ENCODE measurements around the gene HOXD4. TPM values are rescaled to one million over a fixed set of nuclear protein-coding genes. Genes with fewer than 3 reads are reported as not detected.

Gene HOXD4
- total RNA-seq, 1 experiment from 2014 or later, result not detected

DNA sequence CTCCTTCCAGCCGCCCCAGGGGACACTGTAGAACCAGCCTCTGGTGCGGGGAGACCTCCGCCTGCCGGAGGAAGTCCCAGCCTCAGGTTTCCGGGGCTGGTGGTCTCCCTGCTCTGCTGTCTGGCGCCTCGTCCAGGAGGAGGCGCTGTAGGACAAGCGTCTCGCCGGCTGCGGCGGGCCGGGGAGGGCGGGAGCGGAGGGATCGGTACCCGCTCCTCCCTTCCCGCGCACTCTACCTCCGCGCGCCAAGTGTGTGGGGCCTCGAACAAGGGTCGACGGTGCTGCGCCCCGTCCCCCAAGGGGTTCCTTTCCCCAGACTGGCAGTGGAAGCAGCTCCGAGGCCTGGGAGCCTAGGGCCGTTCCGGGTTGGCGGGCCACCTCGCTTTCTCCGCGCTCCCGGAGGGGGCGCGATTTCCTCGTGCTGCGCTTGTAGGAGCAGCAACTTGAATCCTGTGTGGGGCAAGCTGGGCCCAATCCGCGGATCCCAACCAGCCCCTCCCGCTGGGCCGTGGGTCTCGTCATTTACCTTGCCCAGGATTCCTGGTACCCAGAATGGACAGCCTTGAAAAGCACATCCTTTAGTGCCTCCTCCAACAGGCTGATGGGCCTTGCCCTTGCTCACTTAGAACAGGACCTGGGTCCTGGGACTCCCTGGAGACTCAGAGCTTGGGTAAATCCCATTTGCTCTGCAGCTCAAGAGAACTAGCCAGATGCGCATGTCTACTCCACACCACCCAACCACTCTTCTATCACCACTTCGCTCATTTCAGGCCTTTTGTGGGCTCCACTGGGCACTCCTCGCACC lies 10.6 kb upstream of the HOXD4 start:
- H3K9ac ChIP-seq (ENCODE audit: low read length), result peak overlapping the region; percentile 83
- H3K4me1 ChIP-seq (ENCODE audit: low read length), result peaks cover 12% of the 10 kb centered on the region
- H4K20me1 ChIP-seq (ENCODE audit: insufficient read depth, low read depth, low read length), result no peaks in the 10 kb centered on the region
- peak overlapping the region; percentile 98 for H2AFZ ChIP-seq (ENCODE audit: low read length)
- no peaks in the 10 kb centered on the region for H3K79me2 ChIP-seq (ENCODE audit: low read length)
- H3K36me3 ChIP-seq (ENCODE audit: insufficient read depth, low read length), result no peaks in the 10 kb centered on the region
- H3K4me3 ChIP-seq (ENCODE audit: low read length), result peak overlapping the region; percentile 79
- no peaks in the 10 kb centered on the region for H3K27me3 ChIP-seq (ENCODE audit: low read length)
- H3K27ac ChIP-seq (ENCODE audit: low read length), result no peak overlapping the region
- peak overlapping the region; percentile 89 for H3K4me2 ChIP-seq (ENCODE audit: low read depth, low read length, poor library complexity, severe bottlenecking)
- H3K9me2 ChIP-seq (replicated peaks; ENCODE audit: insufficient read depth, low read length), result no peaks in the 10 kb centered on the region
- no peaks in the 10 kb centered on the region for H3K9me3 ChIP-seq (ENCODE audit: low read length)
- peak; percentile 94 for DNase-seq

DNA sequence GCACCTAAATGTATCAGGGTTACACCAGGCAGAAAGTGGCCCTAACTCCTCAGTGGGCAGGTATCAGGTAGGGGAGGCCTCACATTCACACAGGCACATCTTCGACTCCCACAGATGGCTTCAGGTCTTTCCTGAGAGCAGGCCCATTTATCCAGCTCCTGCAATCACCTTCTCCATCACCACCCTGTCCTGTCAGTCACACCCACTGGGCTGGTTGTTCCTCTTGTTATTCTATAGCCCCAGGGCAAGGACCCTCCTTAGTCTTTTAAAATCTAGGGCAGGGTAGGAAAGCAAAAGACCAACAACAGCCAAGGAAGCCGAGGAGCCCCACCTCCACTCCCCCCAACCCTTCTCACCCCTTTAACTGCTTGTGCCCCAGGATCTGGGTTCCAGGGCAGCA lies 9.1 kb upstream of the HOXD4 start:
- no peaks in the 10 kb centered on the region for H3K9me3 ChIP-seq (ENCODE audit: low read length)
- H3K27me3 ChIP-seq (ENCODE audit: low read length), result no peaks in the 10 kb centered on the region
- no peaks in the 10 kb centered on the region for H3K36me3 ChIP-seq (ENCODE audit: insufficient read depth, low read length)
- H3K79me2 ChIP-seq (ENCODE audit: low read length), result no peaks in the 10 kb centered on the region
- no peak overlapping the region; the same call in 1 of the 2 replicates for H2AFZ ChIP-seq (ENCODE audit: low read length)
- no peaks in the 10 kb centered on the region for H3K9me2 ChIP-seq (replicated peaks; ENCODE audit: insufficient read depth, low read length)
- no peak overlapping the region for H3K27ac ChIP-seq (ENCODE audit: low read length)
- no peak overlapping the region for H3K9ac ChIP-seq (ENCODE audit: low read length)
- no peak for DNase-seq
- peaks cover 12% of the 10 kb centered on the region for H3K4me1 ChIP-seq (ENCODE audit: low read length)
- no peak overlapping the region for H3K4me3 ChIP-seq (ENCODE audit: low read length)
- H3K4me2 ChIP-seq (ENCODE audit: low read depth, low read length, poor library complexity, severe bottlenecking), result no peak overlapping the region
- no peaks in the 10 kb centered on the region for H4K20me1 ChIP-seq (ENCODE audit: insufficient read depth, low read depth, low read length)

DNA sequence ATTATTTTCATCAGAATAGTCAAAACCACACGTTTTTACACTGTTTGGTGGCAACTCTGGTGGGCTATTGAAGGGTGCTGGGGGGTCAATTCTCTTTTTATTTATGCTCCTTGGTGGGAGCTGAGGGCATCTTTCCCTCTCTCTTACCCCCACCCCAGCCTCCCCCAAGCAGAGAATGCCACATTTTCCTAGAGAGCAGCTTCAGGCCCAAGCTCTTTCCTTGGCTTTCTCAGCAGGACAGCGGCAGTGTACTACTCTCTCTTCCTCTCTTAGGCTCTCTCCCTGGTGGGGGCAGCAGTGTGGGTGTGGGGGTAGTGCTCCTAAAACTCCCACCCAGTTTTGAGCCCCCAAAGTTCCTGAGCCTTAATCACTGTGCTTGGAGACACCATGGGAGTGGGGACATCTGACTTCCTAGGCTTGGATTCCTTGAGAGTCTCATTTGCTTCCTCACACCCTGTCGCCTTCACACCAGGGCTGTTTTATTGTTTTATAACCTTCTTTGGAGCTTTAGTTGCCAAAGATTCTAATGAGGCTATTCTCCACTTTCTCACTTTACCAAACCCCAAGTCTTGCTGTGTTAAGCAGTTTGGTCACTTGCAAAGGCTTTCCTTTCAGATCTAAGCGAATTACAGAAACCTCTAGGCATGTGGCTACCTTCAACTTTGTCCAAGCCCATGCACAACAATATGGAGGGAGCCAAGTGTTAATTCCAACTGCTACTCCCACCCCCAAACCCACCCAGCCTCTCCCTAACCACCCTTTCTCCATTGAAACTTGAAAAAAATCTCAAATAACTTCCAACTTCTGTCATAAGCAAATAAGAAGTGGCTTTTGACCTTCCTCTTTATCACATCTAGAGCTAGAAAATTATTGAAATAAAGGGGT lies 6.0 kb upstream of the HOXD4 start:
- Histone ChIP-seq H3K4me3 (ENCODE audit: low read length) (no peak overlapping the region), H3K79me2 (ENCODE audit: low read length) (no peaks in the 10 kb centered on the region), H3K9ac (ENCODE audit: low read length) (no peak overlapping the region), H3K27ac (ENCODE audit: low read length) (no peak overlapping the region), H3K4me1 (ENCODE audit: low read length) (peaks cover 7% of the 10 kb centered on the region), H3K9me3 (ENCODE audit: low read length) (no peaks in the 10 kb centered on the region), H4K20me1 (ENCODE audit: insufficient read depth, low read depth, low read length) (no peaks in the 10 kb centered on the region), H2AFZ (ENCODE audit: low read length) (no peak overlapping the region), H3K9me2 (replicated peaks; ENCODE audit: insufficient read depth, low read length) (no peaks in the 10 kb centered on the region), H3K27me3 (ENCODE audit: low read length) (no peaks in the 10 kb centered on the region), H3K36me3 (ENCODE audit: insufficient read depth, low read length) (no peaks in the 10 kb centered on the region), H3K4me2 (ENCODE audit: low read depth, low read length, poor library complexity, severe bottlenecking) (no peak overlapping the region)
- no peak for DNase-seq

DNA sequence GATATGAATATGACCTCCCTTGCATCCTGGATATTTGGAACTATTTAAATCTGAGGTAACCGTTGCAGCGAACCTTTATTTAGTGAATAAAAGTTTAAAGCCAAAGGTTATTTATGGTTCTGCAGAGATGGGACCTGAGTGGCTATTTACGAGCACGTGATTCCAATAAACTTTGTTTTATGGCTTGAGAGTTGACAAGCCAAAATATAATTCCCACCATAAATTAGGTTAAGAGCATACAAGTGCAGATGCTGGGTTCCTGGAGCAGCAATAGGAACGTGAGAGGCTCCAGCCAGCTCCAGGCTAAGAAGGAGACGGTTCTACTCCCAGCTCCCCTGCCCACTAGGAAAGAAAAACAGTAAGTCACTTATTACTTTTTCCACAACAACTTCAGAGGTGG lies 5.2 kb upstream of the HOXD4 start:
- DNase-seq, result no peak
- H3K36me3 ChIP-seq (ENCODE audit: insufficient read depth, low read length), result no peaks in the 10 kb centered on the region
- no peaks in the 10 kb centered on the region for H3K9me3 ChIP-seq (ENCODE audit: low read length)
- no peaks in the 10 kb centered on the region for H3K9me2 ChIP-seq (replicated peaks; ENCODE audit: insufficient read depth, low read length)
- H3K4me2 ChIP-seq (ENCODE audit: low read depth, low read length, poor library complexity, severe bottlenecking), result no peak overlapping the region
- H2AFZ ChIP-seq (ENCODE audit: low read length), result no peak overlapping the region
- no peaks in the 10 kb centered on the region for H3K79me2 ChIP-seq (ENCODE audit: low read length)
- H3K4me3 ChIP-seq (ENCODE audit: low read length), result no peak overlapping the region
- peaks cover 2% of the 10 kb centered on the region for H3K4me1 ChIP-seq (ENCODE audit: low read length)
- no peak overlapping the region for H3K27ac ChIP-seq (ENCODE audit: low read length)
- no peak overlapping the region for H3K9ac ChIP-seq (ENCODE audit: low read length)
- no peaks in the 10 kb centered on the region for H4K20me1 ChIP-seq (ENCODE audit: insufficient read depth, low read depth, low read length)
- no peaks in the 10 kb centered on the region for H3K27me3 ChIP-seq (ENCODE audit: low read length)

DNA sequence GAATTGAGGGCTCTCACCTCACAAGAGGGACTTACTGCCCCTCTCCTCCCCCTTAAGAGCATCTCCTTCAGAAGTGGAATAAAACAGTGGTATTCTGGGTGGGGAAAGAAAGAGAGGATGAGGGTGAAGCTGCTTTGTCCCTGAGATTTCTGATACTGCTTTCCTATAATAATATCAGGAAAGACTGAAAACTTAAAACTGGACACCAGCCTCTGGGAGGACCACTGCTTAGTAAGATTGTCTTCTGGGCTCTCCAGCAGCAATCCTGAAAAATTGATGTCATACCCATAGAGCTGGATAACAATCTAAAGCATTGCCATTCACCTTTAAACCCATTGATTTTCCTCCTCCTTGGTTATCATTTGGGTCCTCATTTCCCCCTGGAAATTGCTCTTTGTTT lies 4.7 kb upstream of the HOXD4 start:
- Histone ChIP-seq H3K9ac (ENCODE audit: low read length) (no peak overlapping the region), H2AFZ (ENCODE audit: low read length) (no peak overlapping the region), H3K36me3 (ENCODE audit: insufficient read depth, low read length) (no peaks in the 10 kb centered on the region), H3K4me3 (ENCODE audit: low read length) (no peak overlapping the region), H3K4me2 (ENCODE audit: low read depth, low read length, poor library complexity, severe bottlenecking) (no peak overlapping the region), H3K27me3 (ENCODE audit: low read length) (no peaks in the 10 kb centered on the region), H4K20me1 (ENCODE audit: insufficient read depth, low read depth, low read length) (no peaks in the 10 kb centered on the region), H3K4me1 (ENCODE audit: low read length) (no peaks in the 10 kb centered on the region), H3K79me2 (ENCODE audit: low read length) (no peaks in the 10 kb centered on the region), H3K9me2 (replicated peaks; ENCODE audit: insufficient read depth, low read length) (no peaks in the 10 kb centered on the region), H3K9me3 (ENCODE audit: low read length) (no peaks in the 10 kb centered on the region), H3K27ac (ENCODE audit: low read length) (no peak overlapping the region)
- DNase-seq, result no peak

DNA sequence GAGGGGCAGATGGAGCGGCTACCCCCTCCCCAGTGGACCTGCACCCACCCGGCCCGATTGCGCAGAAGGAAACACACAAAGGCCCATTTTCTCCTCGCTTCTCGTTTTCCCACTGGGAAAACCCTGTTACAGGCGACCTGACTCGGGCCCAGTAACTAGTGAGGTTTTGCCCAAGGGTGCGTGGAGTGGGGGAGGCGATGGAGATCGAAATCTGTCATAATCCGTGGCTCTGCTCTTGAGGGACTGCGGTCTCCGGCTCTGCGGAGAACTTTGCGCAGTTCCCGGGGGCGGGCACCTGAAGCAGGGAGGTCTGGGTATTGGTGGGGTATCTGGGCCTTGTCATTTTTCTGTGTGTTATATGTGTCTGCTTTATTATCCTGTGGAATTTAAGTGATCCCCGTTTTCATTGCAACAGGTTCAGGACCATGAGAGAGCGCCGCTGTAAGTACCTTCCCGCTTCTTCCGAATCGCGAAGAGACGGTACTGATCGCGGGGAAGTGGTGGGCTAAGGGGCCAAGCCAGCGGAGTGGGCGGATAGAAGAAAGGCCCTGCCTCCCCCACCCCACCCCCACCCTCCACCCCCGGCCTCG lies 4.0 kb upstream of the HOXD4 start:
- no peaks in the 10 kb centered on the region for H3K27me3 ChIP-seq (ENCODE audit: low read length)
- H3K4me2 ChIP-seq (ENCODE audit: low read depth, low read length, poor library complexity, severe bottlenecking), result no peak overlapping the region
- DNase-seq, result no peak
- no peak overlapping the region for H3K27ac ChIP-seq (ENCODE audit: low read length)
- H4K20me1 ChIP-seq (ENCODE audit: insufficient read depth, low read depth, low read length), result no peaks in the 10 kb centered on the region
- no peak overlapping the region for H2AFZ ChIP-seq (ENCODE audit: low read length)
- no peaks in the 10 kb centered on the region for H3K9me2 ChIP-seq (replicated peaks; ENCODE audit: insufficient read depth, low read length)
- H3K9me3 ChIP-seq (ENCODE audit: low read length), result no peaks in the 10 kb centered on the region
- no peak overlapping the region for H3K4me3 ChIP-seq (ENCODE audit: low read length)
- H3K36me3 ChIP-seq (ENCODE audit: insufficient read depth, low read length), result no peaks in the 10 kb centered on the region
- no peaks in the 10 kb centered on the region for H3K79me2 ChIP-seq (ENCODE audit: low read length)
- H3K9ac ChIP-seq (ENCODE audit: low read length), result no peak overlapping the region
- no peaks in the 10 kb centered on the region for H3K4me1 ChIP-seq (ENCODE audit: low read length)

DNA sequence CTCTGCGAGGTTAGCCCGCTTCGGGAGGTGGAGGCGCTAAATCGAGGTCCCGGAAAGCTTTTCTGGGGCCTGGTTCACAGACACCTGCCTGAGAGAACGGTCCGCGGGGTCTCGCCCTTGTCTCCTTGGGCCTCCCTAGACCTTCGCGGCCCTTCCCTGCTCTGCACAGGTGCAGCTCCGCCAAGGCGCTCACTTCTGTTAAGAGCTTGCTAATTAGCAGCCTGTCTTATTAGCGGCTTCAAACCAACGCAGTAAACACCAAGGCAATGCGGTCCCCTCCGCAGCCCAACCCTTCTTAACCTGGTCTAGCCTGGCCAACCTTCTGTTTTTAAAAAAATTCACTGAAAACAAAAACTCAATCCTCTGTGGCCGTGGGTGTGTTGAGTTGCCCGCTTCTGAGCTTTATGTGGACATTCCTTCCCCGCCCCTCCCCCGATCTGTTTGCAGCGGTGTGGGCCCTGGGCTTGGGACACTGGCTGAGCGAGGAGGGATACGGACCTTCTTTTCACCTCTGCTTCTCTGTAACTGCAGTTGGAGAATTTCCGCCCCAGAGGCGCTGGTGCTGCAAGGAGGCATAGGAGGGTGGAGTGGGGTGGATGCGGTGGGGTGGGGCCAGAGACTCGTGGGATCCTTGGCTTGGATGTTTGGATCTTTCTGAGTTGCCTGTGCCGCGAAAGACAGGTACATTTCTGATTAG lies 3.4 kb upstream of the HOXD4 start:
- no peaks in the 10 kb centered on the region for H4K20me1 ChIP-seq (ENCODE audit: insufficient read depth, low read depth, low read length)
- H3K79me2 ChIP-seq (ENCODE audit: low read length), result no peaks in the 10 kb centered on the region
- no peaks in the 10 kb centered on the region for H3K9me2 ChIP-seq (replicated peaks; ENCODE audit: insufficient read depth, low read length)
- H3K27ac ChIP-seq (ENCODE audit: low read length), result no peak overlapping the region
- H2AFZ ChIP-seq (ENCODE audit: low read length), result no peak overlapping the region
- H3K9me3 ChIP-seq (ENCODE audit: low read length), result no peaks in the 10 kb centered on the region
- DNase-seq, result no peak
- no peaks in the 10 kb centered on the region for H3K4me1 ChIP-seq (ENCODE audit: low read length)
- H3K4me2 ChIP-seq (ENCODE audit: low read depth, low read length, poor library complexity, severe bottlenecking), result no peak overlapping the region
- no peak overlapping the region for H3K4me3 ChIP-seq (ENCODE audit: low read length)
- H3K9ac ChIP-seq (ENCODE audit: low read length), result no peak overlapping the region
- H3K27me3 ChIP-seq (ENCODE audit: low read length), result no peaks in the 10 kb centered on the region
- no peaks in the 10 kb centered on the region for H3K36me3 ChIP-seq (ENCODE audit: insufficient read depth, low read length)
